Right cardiac atrium (tissue), 5 donors: ENCODE data around the gene HOXA1. TPM values are rescaled to one million over a fixed set of nuclear protein-coding genes. Genes with fewer than 3 reads are reported as not detected.

Experiments used
- ATAC-seq, 2 donors: fragments of 200-7000 bp; cut with Tn5 transposase; one replicate each; pipeline versions ENCODE4 v1.8.0 to v1.9.1; 2020; ENCODE audit warnings: moderate library complexity in 2 of 2, mild to moderate bottlenecking in 1 of 2
- DNase-seq, 3 donors: peaks; one replicate each; pipeline ENCODE4 v3.0.0-alpha.2; 2020
- H3K27ac ChIP-seq: one replicate; pipeline ENCODE4 v1.5.1; 2013; ENCODE audit warnings: mild to moderate bottlenecking, low read length, control low read depth, moderate library complexity
- H3K27me3 ChIP-seq: one replicate; pipeline ENCODE4 v1.6.1; 2013; ENCODE audit not compliant: control insufficient read depth, insufficient read depth
- H3K4me1 ChIP-seq: one replicate; pipeline ENCODE4 v1.6.1; 2013; ENCODE audit warnings: low read length; ENCODE audit not compliant: control insufficient read depth, insufficient read depth
- H3K4me3 ChIP-seq: one replicate; pipeline ENCODE4 v1.5.1; 2013; ENCODE audit warnings: low read length, control low read depth
- H3K9me3 ChIP-seq: one replicate; pipeline ENCODE4 v1.6.1; 2013; ENCODE audit warnings: low read length; ENCODE audit not compliant: control insufficient read depth
- WGBS: extraction: QIAGEN DNeasy Blood & Tissue Kit; methylation state at CpG from one replicate; pipeline ENCODE4 v1.1.7; 2013; 5-methylcytosine and 5-hydroxymethylcytosine counted together
- intact Hi-C, 4 donors: fragments of 100-400 bp; cut with DNase I; formaldehyde crosslinking; loops; one replicate each; pipeline versions ENCODE4 v1.11.0 to v1.14.0; 2022 to 2023
- polyA plus RNA-seq: library from polyadenylated mRNA; stranded (reverse); fragments of 200-250 nt; gene quantifications from one replicate; pipeline ENCODE4 v1.2.3, GENCODE V29; 2013
- total RNA-seq, 4 donors: library from RNA; stranded (reverse); fragmentation: NEBNext Ultra II Directional; extraction: Animal tissue kit (Norgen Biotek cat#: 25700); gene quantifications; one replicate each; pipeline ENCODE4 v1.2.1, GENCODE V29; 2021
- donor health status: healthy with polysubstance abuse.
- donor health status: DM: no; HTN: yes; CAD: no.
- donor health status: DM: no; HTN: no; CAD: no.
- donor health status: DM: no; HTN: yes; CAD: no; lungs with severe emphysema.
- donor health status: DM: yes; HTN: yes; CAD: no.

HOXA1 gene
- total and polyA plus RNA-seq, 5 donors: 0.14 to 0.29 (median 0.15) TPM; not detected in 2

DNA sequence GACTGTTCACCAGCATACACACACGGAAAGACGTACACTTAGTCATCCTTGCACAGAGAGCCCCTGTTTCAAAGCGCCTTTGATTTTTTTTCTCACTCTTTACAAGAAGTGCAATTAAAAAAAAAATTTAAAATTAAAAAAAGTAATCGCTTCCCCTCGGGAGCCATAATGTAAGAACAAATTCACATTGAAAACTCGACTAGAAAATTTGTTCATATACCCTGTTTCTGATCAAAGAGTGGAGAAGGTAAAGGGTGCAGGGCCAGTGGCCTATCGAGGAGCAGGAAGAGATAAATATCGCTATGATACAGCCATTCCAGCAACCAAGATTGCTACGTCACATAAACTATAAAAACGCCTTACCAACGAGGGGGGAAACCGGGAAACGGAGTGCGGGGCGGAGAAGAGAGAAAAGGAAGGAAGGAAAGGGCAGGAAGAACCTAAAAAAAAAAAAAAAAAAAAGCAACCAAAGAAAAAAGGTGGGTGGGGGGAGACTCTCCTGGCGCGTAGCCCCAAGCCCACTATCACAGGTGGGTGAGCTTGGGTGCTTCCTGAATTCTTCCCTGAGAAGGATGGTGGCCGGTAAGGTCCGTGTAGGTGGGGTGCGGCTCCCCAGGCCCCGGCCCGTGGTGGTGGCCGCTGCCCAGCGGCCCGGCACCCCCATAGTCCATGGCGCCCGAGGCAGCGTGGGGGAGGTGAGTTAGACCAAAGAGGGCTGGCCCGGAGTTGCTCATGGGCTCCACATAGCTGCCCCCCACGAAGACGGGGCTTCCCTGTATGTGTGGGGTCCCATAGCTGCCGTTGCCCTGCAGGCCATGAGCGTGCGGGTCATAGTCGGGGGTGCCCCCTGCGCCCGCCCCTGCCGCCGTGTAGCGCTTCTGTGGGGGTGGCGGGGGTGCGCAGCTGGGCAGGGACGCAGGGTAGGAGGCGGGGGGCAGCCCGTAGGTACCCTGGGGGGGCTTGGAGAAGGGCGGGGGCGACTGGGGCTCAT, 11.9 kb upstream of the HOXA1 start:
- Histone ChIP-seq H3K4me3 (peak overlapping the region; percentile 27), H3K27ac (peak overlapping the region; percentile 7), H3K9me3 (no peaks in the 10 kb centered on the region), H3K27me3 (no peaks in the 10 kb centered on the region), H3K4me1 (no peaks in the 10 kb centered on the region)
- intact Hi-C loops: no loop called here
- WGBS: 25% methylated on average over 47 of the region's 47 CpGs
- peak in 1 of 3 donors; percentile 55 for DNase-seq
- peak in 1 of 2 donors; percentile 18 for ATAC-seq

DNA sequence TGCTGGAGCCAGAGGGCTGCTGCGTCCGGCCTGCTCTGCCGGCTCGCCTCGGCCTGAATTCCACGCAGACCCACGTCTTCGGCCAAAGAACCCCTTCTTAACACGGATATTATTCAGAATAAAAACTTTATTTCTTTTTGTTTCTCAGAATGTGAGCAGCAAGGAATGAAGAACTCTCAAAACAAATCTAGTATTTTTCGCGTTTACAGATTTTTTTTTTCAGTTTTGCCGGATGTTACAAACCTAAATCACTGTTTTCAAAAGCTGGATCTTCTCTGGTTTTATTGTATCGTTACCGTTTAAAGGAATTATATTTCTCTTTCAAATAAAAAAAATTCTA, 11.1 kb upstream of the HOXA1 start:
- WGBS: 27% methylated on average over 14 of the region's 14 CpGs
- DNase-seq: no peak
- Histone ChIP-seq H3K9me3 (no peaks in the 10 kb centered on the region), H3K4me1 (no peaks in the 10 kb centered on the region), H3K4me3 (peak overlapping the region; percentile 48), H3K27me3 (no peaks in the 10 kb centered on the region), H3K27ac (peak overlapping the region; percentile 84)
- intact Hi-C loops: no loop called here
- no peak for ATAC-seq

DNA sequence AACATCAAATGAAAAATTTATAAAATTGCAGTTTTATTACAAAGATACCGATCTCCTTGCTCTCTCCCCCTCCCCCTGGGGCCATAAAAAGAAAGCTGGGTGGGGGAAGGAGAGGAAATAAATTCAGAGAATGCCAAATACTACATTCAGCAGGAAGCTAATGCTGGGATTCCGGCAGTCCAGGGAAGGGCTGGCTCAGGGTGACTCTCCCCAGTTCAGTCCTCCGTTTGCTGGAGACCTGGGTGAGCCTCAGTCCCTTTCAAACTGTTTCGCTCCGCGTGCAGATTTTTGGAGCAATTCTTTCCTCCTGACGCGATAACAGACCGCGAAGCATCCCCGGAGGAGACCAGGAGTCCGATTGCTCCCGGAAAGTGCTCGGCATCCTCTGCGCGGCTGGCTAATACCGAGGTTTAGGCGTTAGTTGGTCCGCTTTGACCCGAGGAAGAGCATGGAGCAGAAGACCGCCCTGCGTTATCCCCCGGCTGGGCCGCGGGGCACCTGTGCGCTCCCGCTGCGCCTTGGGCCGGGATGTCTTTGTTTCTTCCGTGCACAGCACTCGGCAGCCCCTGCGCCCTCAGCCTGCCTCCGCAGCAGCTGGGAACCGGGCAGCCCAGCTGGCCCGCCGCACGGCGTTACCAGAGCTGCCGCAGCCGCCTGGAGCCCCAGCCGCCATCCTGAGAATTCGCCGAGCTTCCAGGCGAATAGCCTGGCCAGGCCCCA, 10.5 kb upstream of the HOXA1 start:
- no peaks in the 10 kb centered on the region for H3K4me1 ChIP-seq
- peak overlapping the region; percentile 84 for H3K27ac ChIP-seq
- H3K27me3 ChIP-seq: no peaks in the 10 kb centered on the region
- H3K4me3 ChIP-seq: peak overlapping the region; percentile 48
- 17% methylated on average over 44 of the region's 44 CpGs for WGBS
- intact Hi-C loops: no loop called here
- peak in 2 of 3 donors; percentile 52 to 63 for DNase-seq
- ATAC-seq: peak in 1 of 2 donors; percentile 56
- no peaks in the 10 kb centered on the region for H3K9me3 ChIP-seq

DNA sequence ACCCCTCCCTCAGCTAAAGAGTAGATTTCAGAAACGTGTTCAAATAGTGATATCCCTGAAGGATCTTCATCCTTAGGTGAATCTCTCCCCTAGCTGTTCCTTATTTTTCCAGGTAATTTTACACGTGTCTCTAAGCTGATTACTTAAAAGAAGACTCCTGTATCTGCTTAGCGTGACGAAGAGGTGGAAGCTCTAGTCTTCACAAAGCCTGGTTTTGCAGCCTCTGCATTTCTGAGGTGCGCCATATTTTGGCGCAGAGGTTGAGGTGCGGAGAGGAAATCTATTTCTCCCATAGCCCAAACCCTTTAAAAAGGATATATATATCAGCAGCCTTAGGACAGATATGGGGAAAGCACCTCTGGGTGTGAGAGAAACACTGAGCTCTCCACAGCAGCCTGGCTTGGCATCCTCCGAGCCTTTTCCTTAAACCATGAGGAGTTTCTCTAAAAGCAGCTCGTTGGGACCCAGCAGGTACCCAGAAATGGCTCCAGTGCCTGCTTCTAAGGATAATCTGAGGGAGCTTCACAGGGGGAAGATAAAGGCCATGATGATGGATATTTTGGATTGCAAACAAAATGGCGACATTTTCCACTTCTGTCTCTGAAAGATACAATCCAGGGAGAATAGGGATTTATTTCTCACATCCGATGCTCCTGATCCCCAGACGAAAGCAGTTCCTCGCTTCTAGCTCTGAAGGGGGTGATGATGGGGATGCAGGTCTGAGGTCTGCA, 9.7 kb upstream of the HOXA1 start:
- H3K27ac ChIP-seq: no peak overlapping the region

DNA sequence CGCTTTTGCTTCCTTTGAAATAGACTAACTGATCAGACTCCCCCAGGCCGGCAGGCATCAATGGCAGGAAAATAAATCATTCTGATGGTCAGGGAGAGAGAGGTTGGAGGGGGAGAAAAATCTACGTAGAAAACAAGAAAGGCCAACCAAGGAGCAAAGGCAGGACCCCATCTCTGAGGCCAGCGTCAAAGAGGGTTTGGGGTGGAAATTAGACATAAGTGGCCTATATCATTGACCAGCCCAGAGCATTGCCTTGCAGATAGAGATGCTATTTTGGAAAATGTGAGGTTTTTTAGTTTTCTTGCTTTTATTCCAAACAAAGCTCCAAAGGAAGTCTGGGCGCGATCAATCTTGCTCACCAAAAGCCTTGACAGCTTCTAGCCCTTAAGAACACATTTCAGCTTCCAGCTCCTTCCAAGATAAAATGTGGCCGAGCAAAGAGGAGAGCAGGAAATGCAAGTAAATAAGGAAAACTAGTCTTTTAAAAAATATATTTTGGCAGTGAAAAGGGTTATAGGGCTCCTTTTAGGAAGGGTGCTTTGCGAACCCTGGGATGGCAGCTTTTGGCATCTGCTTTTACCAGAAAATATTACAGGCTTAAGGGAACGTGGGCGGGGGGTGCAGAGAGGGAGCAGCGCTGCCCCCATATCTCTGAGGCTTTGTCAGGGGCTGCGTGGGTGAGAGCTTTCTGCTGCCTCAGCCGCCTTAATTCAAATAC, 8.7 kb upstream of the HOXA1 start:
- no peaks in the 10 kb centered on the region for H3K27me3 ChIP-seq
- ATAC-seq (no peak), DNase-seq (no peak)
- H3K9me3 ChIP-seq: no peaks in the 10 kb centered on the region
- 28% methylated on average over 13 of the region's 13 CpGs for WGBS
- no peaks in the 10 kb centered on the region for H3K4me1 ChIP-seq
- no peak overlapping the region for H3K4me3 ChIP-seq
- no peak overlapping the region for H3K27ac ChIP-seq
- intact Hi-C loops: no loop called here

More for the DNA sequence above, 9.7 kb upstream of the HOXA1 start:
- Histone ChIP-seq H3K9me3 (no peaks in the 10 kb centered on the region), H3K4me3 (no peak overlapping the region), H3K27me3 (no peaks in the 10 kb centered on the region), H3K4me1 (no peaks in the 10 kb centered on the region)
- ATAC-seq (no peak), DNase-seq (no peak)
- WGBS: 42% methylated on average over 13 of the region's 13 CpGs
- intact Hi-C loops: no loop called here

DNA sequence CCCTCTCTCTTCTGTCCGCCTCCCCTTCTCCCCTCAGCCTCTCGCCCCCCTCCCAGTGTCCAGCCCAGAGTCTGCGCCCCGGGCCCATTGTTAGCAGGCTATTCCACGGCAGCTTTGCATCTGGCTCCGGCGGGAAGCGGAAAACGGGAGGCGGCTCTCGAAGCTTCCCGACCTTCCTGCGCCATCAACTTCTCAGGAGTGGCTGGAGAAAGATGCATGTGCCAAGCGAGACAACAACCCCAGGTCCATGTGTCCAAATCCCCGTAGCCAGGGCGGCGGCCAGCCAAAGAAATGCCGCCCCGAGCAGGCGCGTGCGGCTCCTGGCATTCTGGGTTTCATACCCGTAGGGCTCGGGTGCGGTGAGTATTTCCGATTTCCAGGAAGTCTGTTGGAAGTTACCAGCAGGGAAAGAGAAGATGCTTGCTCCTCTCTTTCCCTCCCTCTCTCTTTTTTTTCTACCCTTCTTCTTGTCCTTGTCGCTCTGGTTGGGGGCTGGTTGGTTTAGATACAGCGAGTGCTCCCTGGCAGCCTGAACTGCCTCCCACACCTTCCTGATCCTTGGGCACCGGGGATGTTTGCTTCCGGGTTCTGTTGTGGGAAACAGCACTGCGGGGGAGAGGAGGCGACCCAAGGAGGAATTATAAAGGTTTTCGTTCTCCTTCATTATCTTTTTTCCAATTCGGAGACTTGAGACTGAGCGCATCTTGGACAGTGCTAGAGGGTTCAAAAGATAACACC, 7.9 kb upstream of the HOXA1 start:
- DNase-seq (peak in 1 of 3 donors; percentile 57), ATAC-seq (no peak)
- Histone ChIP-seq H3K4me3 (peak overlapping the region; percentile 46), H3K27ac (peak overlapping the region; percentile 68), H3K9me3 (no peaks in the 10 kb centered on the region), H3K4me1 (no peaks in the 10 kb centered on the region), H3K27me3 (no peaks in the 10 kb centered on the region)
- intact Hi-C loops: no loop called here
- 12% methylated on average over 35 of the region's 35 CpGs for WGBS

DNA sequence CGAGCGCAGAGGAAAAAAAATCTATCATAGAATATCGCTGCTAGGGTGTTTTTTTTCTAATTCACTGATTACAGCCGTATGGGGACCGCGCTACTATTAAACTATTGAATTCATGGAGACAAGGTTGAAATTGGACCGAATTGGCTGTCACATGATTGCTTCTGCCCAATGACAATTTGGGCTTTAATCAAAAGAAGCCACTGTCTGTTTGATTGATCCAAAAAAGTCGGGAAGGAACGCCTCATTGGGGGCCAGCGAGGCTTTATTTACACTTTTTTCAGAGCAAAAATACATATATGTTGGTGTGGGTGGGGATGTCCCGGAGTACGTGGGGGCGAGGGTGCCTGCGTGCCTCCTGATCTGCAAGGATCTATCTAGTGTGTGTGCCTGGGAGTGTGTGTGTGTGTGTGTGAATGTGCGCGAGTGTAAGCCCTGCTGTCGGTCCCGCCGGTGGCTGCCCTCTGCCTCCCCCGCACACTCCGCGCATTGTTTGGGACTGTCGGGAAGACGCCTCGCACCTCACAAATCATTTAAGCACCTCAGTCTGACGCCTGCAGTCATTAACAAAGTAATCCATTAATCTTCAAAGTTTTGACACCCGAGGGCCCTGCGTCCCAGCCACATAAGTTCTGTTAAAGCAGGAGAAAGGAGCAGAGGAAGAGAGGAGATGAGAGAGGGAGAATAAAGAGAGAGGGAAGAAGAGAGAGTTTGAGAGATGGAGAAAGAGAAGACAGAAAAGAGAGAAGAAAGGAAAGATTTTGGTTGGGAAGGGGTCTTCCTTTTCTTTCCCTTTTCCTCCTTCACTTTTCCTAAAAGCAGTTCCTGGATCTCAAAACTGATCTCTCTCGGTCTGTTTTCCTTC, 7.0 kb upstream of the HOXA1 start, which contains the start of gene HOXA2:
TSS of gene HOXA2 (minus strand) at position 103 of the 862 bp plus-strand sequence. CDS start 183 bp downstream, outside the sequence.
- DNase-seq (peak in 2 of 3 donors; percentile 57 to 59), ATAC-seq (no peak)
- WGBS: 11% methylated on average over 29 of the region's 29 CpGs
- intact Hi-C loops: no loop called here
- Histone ChIP-seq H3K4me3 (peak within 1 kb of the TSS; percentile 46), H3K4me1 (no peaks in the 10 kb centered on the region), H3K27me3 (no peaks in the 10 kb centered on the region), H3K9me3 (no peaks in the 10 kb centered on the region), H3K27ac (peak within 1 kb of the TSS; percentile 75)

DNA sequence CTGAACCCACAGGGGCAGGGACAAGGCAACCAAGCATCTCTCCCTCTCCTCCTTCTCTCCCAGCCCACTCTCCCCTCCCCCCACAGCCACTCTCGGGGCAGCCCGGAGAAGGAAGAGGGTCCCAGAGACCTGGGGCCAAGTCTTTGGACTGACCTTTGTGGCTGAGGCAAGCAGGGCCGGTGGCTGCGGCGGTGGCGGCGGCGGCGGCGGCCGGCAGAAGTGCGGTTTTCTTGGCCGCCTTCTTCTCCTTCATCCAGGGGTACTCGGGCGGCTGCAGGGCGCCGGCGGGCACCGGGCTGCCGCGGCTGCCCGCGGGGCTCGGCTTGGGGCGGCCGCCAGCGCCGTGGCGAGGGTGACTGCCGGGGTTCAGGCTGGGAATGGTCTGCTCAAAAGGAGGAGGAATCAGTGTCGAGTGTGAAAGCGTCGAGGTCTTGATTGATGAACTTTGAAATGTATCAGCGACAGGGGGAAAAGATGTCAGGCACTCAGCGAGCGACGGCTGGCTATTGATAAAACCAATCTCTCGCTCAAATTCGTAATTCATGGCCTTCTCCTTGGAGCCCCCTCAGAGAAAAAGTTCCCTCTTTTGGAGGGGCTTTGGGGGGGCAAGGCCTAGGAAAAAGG, 6.3 kb upstream of the HOXA1 start:
- intact Hi-C loops: no loop called here
- ATAC-seq: no peak
- H3K4me1 ChIP-seq: no peaks in the 10 kb centered on the region
- peak overlapping the region; percentile 46 for H3K4me3 ChIP-seq
- no peaks in the 10 kb centered on the region for H3K9me3 ChIP-seq
- no peak for DNase-seq
- H3K27me3 ChIP-seq: no peaks in the 10 kb centered on the region
- 6% methylated on average over 39 of the region's 39 CpGs for WGBS
- peak overlapping the region; percentile 63 for H3K27ac ChIP-seq
